HCT116 (cell line): ENCODE results near the gene UCKL1. TPM values are rescaled to one million over a fixed set of nuclear protein-coding genes. Genes with fewer than 3 reads are reported as not detected.

ENCODE experiments used
- ATAC-seq: fragments of 200-7000 bp; cut with Tn5 transposase; 2 replicates; pipeline ENCODE4 v1.9.1; 2020; ENCODE audit warnings: mild to moderate bottlenecking, moderate library complexity
- BruUV-seq: library from RNA; stranded (reverse); fragments of 400-500 nt; replicated peaks from 2 replicates; lab custom pipeline; 2021; lab: Mats Ljungman, UMichigan
- CTCF ChIA-PET: fragments of 300-600 bp; sonication (Branson Sonifier 250); formaldehyde crosslinking; loops from one replicate; lab custom pipeline; 2021; ENCODE audit warnings: antibody characterized with exemption; lab: Charles Lee
- POLR2A ChIA-PET: fragments of 300-600, 350-600 bp; sonication (Branson Sonifier 250); formaldehyde crosslinking; loops from one replicate; lab custom pipeline; 2021; ENCODE audit warnings: antibody characterized with exemption; lab: Charles Lee
- RAD21 ChIA-PET, 2 experiments: fragments of 300-600 bp; sonication (Branson Sonifier 250); formaldehyde crosslinking; loops; one replicate each; lab custom pipeline; 2023; ENCODE audit warnings: low total read pairs in 2 of 2; ENCODE audit not compliant: uncharacterized antibody in 2 of 2, unreplicated experiment in 2 of 2, low non-redundant PET in 1 of 2; lab: Charles Lee
- DNase-seq: peaks from one replicate; pipeline ENCODE4 v3.0.0-alpha.2; 2010; ENCODE audit warnings: low read depth, low spot score
- H2AFZ ChIP-seq: fragments of 200-600 bp; shearing (Covaris generic), sonication (generic); 2 replicates; pipeline ENCODE4 v1.6.1; 2017; ENCODE audit warnings: low read depth, mixed run types, mixed read lengths, antibody characterized with exemption, low read length; ENCODE audit not compliant: poor library complexity, severe bottlenecking
- H3K27ac ChIP-seq: 2 replicates; pipeline ENCODE4 v1.5.1; 2012; ENCODE audit warnings: low read depth, low read length
- H3K27me3 ChIP-seq: fragments of 200-600 bp; sonication (generic); 2 replicates; pipeline ENCODE4 v1.6.1; 2016; ENCODE audit warnings: mixed run types, low read length, mixed read lengths; ENCODE audit not compliant: insufficient read depth
- H3K36me3 ChIP-seq, 2 experiments: fragments of 200-500 bp in 1 of 2; fragments of 200-600 bp in 1 of 2; sonication (Bioruptor generic) in 1 of 2; sonication (generic) in 1 of 2; 2 replicates each; pipeline versions ENCODE4 v1.5.1 to v1.6.1; 2014 to 2016; ENCODE audit warnings: low read length in 2 of 2, inconsistent platforms in 1 of 2, mixed read lengths in 1 of 2, mixed run types in 1 of 2; ENCODE audit not compliant: insufficient read depth in 2 of 2, control insufficient read depth in 1 of 2
- H3K4me1 ChIP-seq, 2 experiments: fragments of 200-600 bp in 1 of 2; sonication (generic) in 1 of 2; 2 replicates each; pipeline versions ENCODE4 v1.5.1 to v1.6.1; 2012 to 2017; ENCODE audit warnings: low read length in 2 of 2, inconsistent platforms in 1 of 2, mild to moderate bottlenecking in 1 of 2, mixed read lengths in 1 of 2, mixed run types in 1 of 2, moderate library complexity in 1 of 2; ENCODE audit not compliant: insufficient read depth in 2 of 2, control insufficient read depth in 1 of 2
- H3K4me2 ChIP-seq: fragments of 200-600 bp; sonication (generic); 2 replicates; pipeline ENCODE4 v1.6.1; 2017; ENCODE audit warnings: mixed run types, low read length, mixed read lengths
- H3K4me3 ChIP-seq, 2 experiments: fragments of 200-600 bp in 1 of 2; sonication (generic) in 1 of 2; replicated peaks in 1 of 2; 2 replicates each; pipeline ENCODE4 v1.5.1; 2011 to 2016; ENCODE audit warnings: low read length in 2 of 2, control low read depth in 1 of 2, low read depth in 1 of 2, mild to moderate bottlenecking in 1 of 2, mixed read lengths in 1 of 2, mixed run types in 1 of 2
- H3K79me2 ChIP-seq: fragments of 200-600 bp; sonication (generic); 2 replicates; pipeline ENCODE4 v1.6.1; 2017; ENCODE audit warnings: mild to moderate bottlenecking, mixed run types, low read length, moderate library complexity, mixed read lengths; ENCODE audit not compliant: insufficient read depth
- H3K9ac ChIP-seq: fragments of 200-600 bp; sonication (generic); 2 replicates; pipeline ENCODE4 v1.6.1; 2016; ENCODE audit warnings: low read length, mixed read lengths
- H3K9me2 ChIP-seq: fragments of 200-600 bp; sonication (generic), shearing (Covaris generic); 2 replicates; pipeline ENCODE4 v1.6.1; 2017; ENCODE audit warnings: mixed run types, mild to moderate bottlenecking, moderate library complexity; ENCODE audit not compliant: insufficient read depth
- H3K9me3 ChIP-seq, 2 experiments: fragments of 200-500 bp in 1 of 2; fragments of 200-600 bp in 1 of 2; sonication (Bioruptor generic) in 1 of 2; sonication (generic) in 1 of 2; 2 replicates each; pipeline ENCODE4 v1.6.1; 2014 to 2017; ENCODE audit warnings: low read length in 2 of 2, mixed read lengths in 2 of 2, inconsistent platforms in 1 of 2, low read depth in 1 of 2, mild to moderate bottlenecking in 1 of 2, mixed run types in 1 of 2, moderate library complexity in 1 of 2; ENCODE audit not compliant: control insufficient read depth in 1 of 2, insufficient read depth in 1 of 2
- H4K20me1 ChIP-seq: fragments of 200-600 bp; sonication (generic), shearing (Covaris generic); 2 replicates; pipeline ENCODE4 v1.6.1; 2017; ENCODE audit warnings: mixed run types, mild to moderate bottlenecking, moderate library complexity; ENCODE audit not compliant: insufficient read depth
- EGR1 ChIP-seq: IDR thresholded peaks from 2 replicates; pipeline ENCODE4 v1.6.1; 2012; ENCODE audit warnings: low read depth
- POLR2A ChIP-seq: IDR thresholded peaks from 2 replicates; pipeline ENCODE4 v1.7.0; 2011; ENCODE audit warnings: borderline replicate concordance; ENCODE audit not compliant: insufficient read depth, insufficient read length; ENCODE audit errors: extremely low read depth
- POLR2AphosphoS5 ChIP-seq: IDR thresholded peaks from 2 replicates; pipeline ENCODE4 v1.6.1; 2011; ENCODE audit warnings: mild to moderate bottlenecking, low read depth, low read length, moderate library complexity
- RAD21 ChIP-seq: IDR thresholded peaks from 2 replicates; pipeline ENCODE4 v1.6.1; 2012; ENCODE audit warnings: low read depth, mild to moderate bottlenecking
- SP1 ChIP-seq: IDR thresholded peaks from 2 replicates; pipeline ENCODE4 v1.6.1; 2012; ENCODE audit warnings: low read depth
- ZNF274 ChIP-seq: fragments of 200-500 bp; sonication (Bioruptor generic); IDR thresholded peaks from 2 replicates; pipeline ENCODE4 v1.6.1; 2014; ENCODE audit warnings: mild to moderate bottlenecking, low read depth, low read length, inconsistent platforms
- intact Hi-C: fragments of 100-400 bp; cut with micrococcal nuclease; formaldehyde crosslinking; loops from 2 replicates; pipeline ENCODE4 v1.10.0; 2022
- total RNA-seq: library from RNA; stranded (reverse); gene quantifications from one replicate; pipeline ENCODE4 v1.2.1, GENCODE V29; 2021; ENCODE audit not compliant: unreplicated experiment
- TF ChIP-seq, protein P1 (sequence below), 3 experiments: fragments of 200-600 bp in 1 of 3; sonication (generic) in 1 of 3; IDR thresholded peaks in 2 of 3; conservative IDR thresholded peaks in 1 of 3; 2 replicates each; pipeline ENCODE4 v1.5.1; 2012 to 2017; ENCODE audit warnings: low read depth in 2 of 3, low read length in 2 of 3, antibody characterized with exemption in 1 of 3, borderline replicate concordance in 1 of 3, control low read depth in 1 of 3, mild to moderate bottlenecking in 1 of 3, mixed read lengths in 1 of 3, mixed run types in 1 of 3, moderate library complexity in 1 of 3; ENCODE audit not compliant: insufficient read depth in 1 of 3
- TF ChIP-seq, protein P2 (sequence below): IDR thresholded peaks from 2 replicates; pipeline ENCODE4 v1.6.1; 2012; ENCODE audit warnings: low read depth

UCKL1 gene
- total RNA-seq, 1 experiment from 2014 or later, result 54.2 TPM

DNA sequence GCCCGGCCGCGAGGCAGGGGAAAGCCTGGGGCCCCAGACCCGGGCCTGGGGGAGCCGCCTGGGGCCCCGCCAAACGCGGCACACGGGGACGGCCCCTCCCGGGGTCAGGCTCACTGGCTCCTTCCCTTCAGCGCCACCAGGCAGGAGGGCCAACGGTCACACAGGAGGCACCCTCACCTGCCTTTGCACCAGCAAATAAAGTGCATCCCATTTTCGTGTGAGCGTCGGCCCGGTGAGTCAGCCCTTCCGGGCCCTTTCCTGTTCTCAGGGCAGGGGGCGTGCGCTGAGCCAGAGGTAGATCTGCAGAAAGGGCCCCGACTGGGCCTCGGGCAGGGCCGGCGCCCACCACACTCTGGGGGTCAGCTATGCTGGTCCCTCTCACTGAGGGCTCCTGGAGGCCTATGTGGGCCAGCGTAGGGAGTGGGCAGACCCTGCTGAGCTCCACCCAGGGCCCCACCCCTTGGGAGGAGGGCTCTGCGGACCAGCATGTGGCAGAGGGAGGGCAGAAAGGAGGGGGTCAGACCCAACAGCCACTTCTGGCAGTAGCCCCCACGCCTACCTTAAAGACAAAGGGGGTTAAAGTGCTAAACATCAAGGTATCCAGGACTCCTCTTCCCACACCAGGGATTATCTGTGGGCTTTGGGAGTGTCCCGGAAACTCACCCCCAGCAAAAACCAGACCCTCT, 931 bp upstream of the UCKL1 start (continued):
- TF ChIP-seq, protein P1, sequence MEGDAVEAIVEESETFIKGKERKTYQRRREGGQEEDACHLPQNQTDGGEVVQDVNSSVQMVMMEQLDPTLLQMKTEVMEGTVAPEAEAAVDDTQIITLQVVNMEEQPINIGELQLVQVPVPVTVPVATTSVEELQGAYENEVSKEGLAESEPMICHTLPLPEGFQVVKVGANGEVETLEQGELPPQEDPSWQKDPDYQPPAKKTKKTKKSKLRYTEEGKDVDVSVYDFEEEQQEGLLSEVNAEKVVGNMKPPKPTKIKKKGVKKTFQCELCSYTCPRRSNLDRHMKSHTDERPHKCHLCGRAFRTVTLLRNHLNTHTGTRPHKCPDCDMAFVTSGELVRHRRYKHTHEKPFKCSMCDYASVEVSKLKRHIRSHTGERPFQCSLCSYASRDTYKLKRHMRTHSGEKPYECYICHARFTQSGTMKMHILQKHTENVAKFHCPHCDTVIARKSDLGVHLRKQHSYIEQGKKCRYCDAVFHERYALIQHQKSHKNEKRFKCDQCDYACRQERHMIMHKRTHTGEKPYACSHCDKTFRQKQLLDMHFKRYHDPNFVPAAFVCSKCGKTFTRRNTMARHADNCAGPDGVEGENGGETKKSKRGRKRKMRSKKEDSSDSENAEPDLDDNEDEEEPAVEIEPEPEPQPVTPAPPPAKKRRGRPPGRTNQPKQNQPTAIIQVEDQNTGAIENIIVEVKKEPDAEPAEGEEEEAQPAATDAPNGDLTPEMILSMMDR (IDR thresholded peaks at IDR 0.05 in 2 of 3, conservative IDR thresholded peaks at IDR 0.05 in 1 of 3; ENCODE audit: borderline replicate concordance in 1 of 3, insufficient read depth in 1 of 3, low read depth in 2 of 3, low read length in 2 of 3), result 0 out of 6 replicates have a peak, but pooled peaks of 1 of the 3 experiments have one; percentile 12

DNA sequence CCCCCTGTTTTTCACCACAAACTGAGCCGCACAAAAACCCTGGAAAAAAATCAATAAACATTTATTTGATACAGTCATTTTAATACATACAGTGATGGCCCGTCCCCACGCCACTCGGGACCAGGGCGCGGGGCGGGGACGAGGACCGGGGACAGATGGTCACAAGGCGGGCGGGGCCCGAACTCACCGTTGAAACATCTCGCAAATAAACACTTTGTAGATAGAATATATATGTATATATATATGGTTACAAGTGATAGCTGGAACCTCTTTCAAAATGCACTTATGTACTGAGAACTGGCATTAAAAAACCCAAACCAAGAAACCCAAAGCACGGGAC, 418 bp upstream of the UCKL1 start:
- no peak for DNase-seq
- Histone ChIP-seq H3K9me2 (no peaks in the 10 kb centered on the region), H3K27me3 (no peaks in the 10 kb centered on the region), H3K9ac (peak overlapping the region; percentile 90), H3K4me3 (peak overlapping the region; percentile 66 to 96), H3K9me3 (no peaks in the 10 kb centered on the region), H4K20me1 (no peaks in the 10 kb centered on the region), H3K4me2 (peak overlapping the region; percentile 91), H3K79me2 (peaks cover 46% of the 10 kb centered on the region), H3K27ac (peak overlapping the region; percentile 79), H3K4me1 (peaks cover 17 to 58% of the 10 kb centered on the region in 2 experiments; a peak in 3 of 4 replicates), H2AFZ (no peak overlapping the region), H3K36me3 (no peaks in the 10 kb centered on the region; a peak in 1 of 4 replicates)
- no TSS peak for BruUV-seq
- ChIA-PET POLR2A (interaction anchor here (1.0 to 1.4 kb wide), 2 partner anchors 82 to 92 kb away, joined by 3 read pairs; partner anchors contain the start of gene TPD52L2), RAD21 (interaction anchor here in 1 of 2 experiments (0.7 to 1.0 kb wide), 2 partner anchors 17 to 220 kb away, joined by 3 read pairs; partner anchors contain the start of gene LIME1), CTCF (interaction anchor here (1.0 to 2.1 kb wide), 2 partner anchors 17 to 24 kb away, joined by 3 to 12 read pairs; no protein-coding TSS in a partner anchor)
- TF ChIP-seq ZNF274 (no peak), POLR2A (peak; percentile 46), SP1 (no peak), EGR1 (no peak), POLR2AphosphoS5 (no peak), RAD21 (no peak)
- TF ChIP-seq, protein P1 (IDR thresholded peaks at IDR 0.05 in 2 of 3, conservative IDR thresholded peaks at IDR 0.05 in 1 of 3; ENCODE audit: borderline replicate concordance in 1 of 3, insufficient read depth in 1 of 3, low read depth in 2 of 3, low read length in 2 of 3), result no peak
- TF ChIP-seq, protein P2, sequence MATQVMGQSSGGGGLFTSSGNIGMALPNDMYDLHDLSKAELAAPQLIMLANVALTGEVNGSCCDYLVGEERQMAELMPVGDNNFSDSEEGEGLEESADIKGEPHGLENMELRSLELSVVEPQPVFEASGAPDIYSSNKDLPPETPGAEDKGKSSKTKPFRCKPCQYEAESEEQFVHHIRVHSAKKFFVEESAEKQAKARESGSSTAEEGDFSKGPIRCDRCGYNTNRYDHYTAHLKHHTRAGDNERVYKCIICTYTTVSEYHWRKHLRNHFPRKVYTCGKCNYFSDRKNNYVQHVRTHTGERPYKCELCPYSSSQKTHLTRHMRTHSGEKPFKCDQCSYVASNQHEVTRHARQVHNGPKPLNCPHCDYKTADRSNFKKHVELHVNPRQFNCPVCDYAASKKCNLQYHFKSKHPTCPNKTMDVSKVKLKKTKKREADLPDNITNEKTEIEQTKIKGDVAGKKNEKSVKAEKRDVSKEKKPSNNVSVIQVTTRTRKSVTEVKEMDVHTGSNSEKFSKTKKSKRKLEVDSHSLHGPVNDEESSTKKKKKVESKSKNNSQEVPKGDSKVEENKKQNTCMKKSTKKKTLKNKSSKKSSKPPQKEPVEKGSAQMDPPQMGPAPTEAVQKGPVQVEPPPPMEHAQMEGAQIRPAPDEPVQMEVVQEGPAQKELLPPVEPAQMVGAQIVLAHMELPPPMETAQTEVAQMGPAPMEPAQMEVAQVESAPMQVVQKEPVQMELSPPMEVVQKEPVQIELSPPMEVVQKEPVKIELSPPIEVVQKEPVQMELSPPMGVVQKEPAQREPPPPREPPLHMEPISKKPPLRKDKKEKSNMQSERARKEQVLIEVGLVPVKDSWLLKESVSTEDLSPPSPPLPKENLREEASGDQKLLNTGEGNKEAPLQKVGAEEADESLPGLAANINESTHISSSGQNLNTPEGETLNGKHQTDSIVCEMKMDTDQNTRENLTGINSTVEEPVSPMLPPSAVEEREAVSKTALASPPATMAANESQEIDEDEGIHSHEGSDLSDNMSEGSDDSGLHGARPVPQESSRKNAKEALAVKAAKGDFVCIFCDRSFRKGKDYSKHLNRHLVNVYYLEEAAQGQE, result no peak
- intact Hi-C loops, result loop anchor here (2.0 to 5.0 kb wide), 2 partner anchors 24 to 259 kb away; partner anchors contain the start of genes PRPF6 and TNFRSF6B
- peak; percentile 3 for ATAC-seq
